K562 (cell line): ENCODE results near the gene TSPAN18. TPM values are rescaled to one million over a fixed set of nuclear protein-coding genes. Genes with fewer than 3 reads are reported as not detected.

Source experiments
- ATAC-seq: fragments of 200-7000 bp; cut with Tn5 transposase; 3 replicates; pipeline ENCODE4 v1.9.1; 2020; ENCODE audit warnings: moderate library complexity
- BruUV-seq: library from RNA; stranded (reverse); fragments of 400-500 nt; replicated peaks from 2 replicates; lab custom pipeline; 2021; lab: Mats Ljungman, UMichigan
- CTCF ChIA-PET: fragments of 300-600 bp; formaldehyde crosslinking; extraction: SDS; loops from one replicate; lab custom pipeline; 2021; ENCODE audit warnings: low intra/inter-chr PET ratio; lab: Yijun Ruan, JAX
- POLR2A ChIA-PET: fragments of 300-600, 350-650 bp; sonication (Branson Sonifier 250); formaldehyde crosslinking; extraction: SDS; loops from one replicate; lab custom pipeline; 2021; ENCODE audit warnings: antibody characterized with exemption, inconsistent platforms; lab: Yijun Ruan, JAX
- DNase-seq, 4 experiments: peaks; one replicate each; pipeline versions ENCODE4 v3.0.0 to v3.0.0-alpha.2; 2011 to 2018; ENCODE audit warnings: low spot score in 3 of 4, mixed read lengths in 3 of 4; ENCODE audit errors: extremely low read depth in 1 of 4
- FAIRE-seq: peaks from 2 replicates; lab custom pipeline; 2011; peaks lifted over from hg19 to GRCh38; lab: Jason Lieb, UNC
- H2AFZ ChIP-seq: 2 replicates; pipeline ENCODE4 v1.6.0; 2011; ENCODE audit warnings: low read depth, low read length, control low read depth, inconsistent platforms
- H3K27ac ChIP-seq: fragments of 200-600 bp; 3 replicates; pipeline ENCODE4 v1.8.0; 2011; ENCODE audit warnings: low read depth, mild to moderate bottlenecking, control low read depth, inconsistent platforms, low read length, moderate library complexity, mixed read lengths; ENCODE audit errors: extremely low read depth
- H3K27me3 ChIP-seq, 2 experiments: fragments of 300-600 bp in 1 of 2; 2 replicates in 1 of 2; 3 replicates in 1 of 2; pipeline versions ENCODE4 v1.6.0 to v1.8.0; 2011; ENCODE audit warnings: inconsistent platforms in 2 of 2, low read length in 2 of 2, mild to moderate bottlenecking in 1 of 2, mixed read lengths in 1 of 2, moderate library complexity in 1 of 2; ENCODE audit not compliant: control insufficient read depth in 2 of 2, insufficient read depth in 2 of 2
- H3K36me3 ChIP-seq: fragments of 300-600 bp; 3 replicates; pipeline ENCODE4 v1.8.0; 2011; ENCODE audit warnings: mild to moderate bottlenecking, low read length, inconsistent platforms; ENCODE audit not compliant: control insufficient read depth, insufficient read depth
- H3K4me1 ChIP-seq, 2 experiments: fragments of 200-600 bp in 1 of 2; replicated peaks in 1 of 2; 2 replicates in 1 of 2; 3 replicates in 1 of 2; pipeline versions ENCODE4 v1.5.1 to v1.8.0; 2011; ENCODE audit warnings: inconsistent platforms in 2 of 2, low read length in 2 of 2, mild to moderate bottlenecking in 1 of 2, mixed read lengths in 1 of 2, moderate library complexity in 1 of 2; ENCODE audit not compliant: control insufficient read depth in 2 of 2, insufficient read depth in 2 of 2
- H3K4me2 ChIP-seq: 2 replicates; pipeline ENCODE4 v1.6.1; 2011; ENCODE audit warnings: low read length, control low read depth, inconsistent platforms, mixed read lengths; ENCODE audit not compliant: insufficient read depth
- H3K4me3 ChIP-seq: fragments of 200-600 bp; sonication (generic), shearing (Covaris generic); 2 replicates; pipeline ENCODE4 v1.5.1; 2016; ENCODE audit warnings: control low read depth, inconsistent platforms
- H3K79me2 ChIP-seq: fragments of 200-600 bp; 3 replicates; pipeline ENCODE4 v1.8.0; 2011; ENCODE audit warnings: low read length, inconsistent platforms; ENCODE audit not compliant: control insufficient read depth, insufficient read depth
- H3K9ac ChIP-seq, 2 experiments: 2 replicates each; pipeline versions ENCODE4 v1.6.0 to v1.6.1; 2011; ENCODE audit warnings: low read depth in 2 of 2, low read length in 2 of 2, control low read depth in 1 of 2, inconsistent platforms in 1 of 2, mild to moderate bottlenecking in 1 of 2, mixed read lengths in 1 of 2; ENCODE audit not compliant: insufficient read depth in 1 of 2
- H3K9me1 ChIP-seq: one replicate; pipeline ENCODE4 v1.6.0; 2011; ENCODE audit warnings: inconsistent platforms, mild to moderate bottlenecking, low read length, moderate library complexity; ENCODE audit not compliant: control insufficient read depth, insufficient read depth
- H3K9me3 ChIP-seq: replicated peaks from 2 replicates; pipeline ENCODE4 v1.5.1; 2011; ENCODE audit warnings: low read depth, low read length, inconsistent platforms; ENCODE audit not compliant: control insufficient read depth, insufficient read depth
- H4K20me1 ChIP-seq: replicated peaks from 2 replicates; pipeline ENCODE4 v1.6.1; 2011; ENCODE audit warnings: low read length, inconsistent platforms, mixed read lengths; ENCODE audit not compliant: control insufficient read depth, insufficient read depth
- BHLHE40 ChIP-seq: IDR thresholded peaks from 2 replicates; pipeline ENCODE4 v1.6.1; 2011; ENCODE audit warnings: low read length, improper control_type of control experiment
- JUNB ChIP-seq: fragments of 450-650 bp; formaldehyde crosslinking; conservative IDR thresholded peaks from 2 replicates; pipeline ENCODE4 v1.4.0; 2020; ENCODE audit warnings: mild to moderate bottlenecking
- JUND ChIP-seq, 2 experiments: IDR thresholded peaks; 2 replicates in 1 of 2; 3 replicates in 1 of 2; pipeline ENCODE4 v1.6.1; 2011; ENCODE audit warnings: borderline replicate concordance in 2 of 2, low read depth in 2 of 2, low read length in 2 of 2, improper control_type of control experiment in 1 of 2, missing biosample characterization in 1 of 2, missing genetic modification characterization in 1 of 2, missing genetic modification reagents in 1 of 2
- MED1 ChIP-seq: sonication (generic); formaldehyde crosslinking; IDR thresholded peaks from 2 replicates; pipeline ENCODE4 v1.8.1; 2023; ENCODE audit warnings: missing genetic modification reagents, borderline replicate concordance
- SIN3B ChIP-seq: fragments of 450-650 bp; IDR thresholded peaks from 2 replicates; pipeline ENCODE4 v1.6.1; 2017; ENCODE audit warnings: low read depth, mild to moderate bottlenecking, moderate library complexity
- THRAP3 ChIP-seq: fragments of 450-650 bp; IDR thresholded peaks from 2 replicates; pipeline ENCODE4 v1.6.1; 2016; ENCODE audit warnings: mild to moderate bottlenecking, inconsistent platforms, borderline replicate concordance
- ZBTB8A ChIP-seq: fragments of 450-650 bp; IDR thresholded peaks from 2 replicates; pipeline ENCODE4 v1.6.1; 2018; ENCODE audit warnings: mild to moderate bottlenecking, moderate library complexity; ENCODE audit not compliant: partially characterized antibody
- WGBS: fragments of 100-300 bp; shearing (Covaris generic); methylation state at CpG from one replicate; pipeline ENCODE4 v1.1.6; 2016; ENCODE audit warnings: low coverage, mixed read lengths; ENCODE audit not compliant: insufficient coverage; ENCODE audit errors: missing lambda C conversion rate; 5-methylcytosine and 5-hydroxymethylcytosine counted together
- in situ Hi-C: fragments of 300-500 bp; cut with MboI; formaldehyde crosslinking; loops from 4 replicates; pipeline ENCODE4 v1.15.0; 2018; ENCODE audit warnings: inconsistent platforms, mixed read lengths
- intact Hi-C: fragments of 100-400 bp; cut with micrococcal nuclease; formaldehyde crosslinking; loops from 2 replicates; pipeline ENCODE4 v1.14.2; 2022
- polyA plus RNA-seq, 8 experiments: library from polyadenylated mRNA; depleted of rRNA in 4 of 8; stranded (reverse) in 5 of 8; unstranded in 3 of 8; fragments of >200 nt; fragmentation: Nextera tagmentation in 2 of 8; fragmentation: Illumina TruSeq in 1 of 8; extraction: Ambion mirVana in 2 of 8; extraction: Trizol in 1 of 8; gene quantifications; 2 replicates each; pipeline versions ENCODE4 v1.2.1 to v1.2.3, GENCODE V29; 2011 to 2014; ENCODE audit warnings: inconsistent platforms in 1 of 8, missing spikeins in 1 of 8
- total RNA-seq, 7 experiments: library from RNA; depleted of rRNA in 6 of 7; stranded (reverse); fragments of >200 nt in 6 of 7; fragmentation: Illumina TruSeq in 2 of 7; extraction: Trizol in 2 of 7; gene quantifications; 2 replicates each; pipeline versions ENCODE4 v1.2.1 to v1.2.3, GENCODE V29; 2011 to 2021; ENCODE audit warnings: low replicate concordance in 1 of 7
- TF ChIP-seq, protein P1 (sequence below): fragments of 250-450 bp; sonication (Bioruptor Pico); IDR thresholded peaks from 2 replicates; pipeline ENCODE4 v1.5.0; 2021; ENCODE audit warnings: mild to moderate bottlenecking, borderline replicate concordance
- TF ChIP-seq, protein P2 (sequence below): fragments of 250-450 bp; sonication (Bioruptor Pico); IDR thresholded peaks from 2 replicates; pipeline ENCODE4 v1.5.1; 2021; ENCODE audit warnings: mild to moderate bottlenecking

The TSPAN18 gene
- total and polyA plus RNA-seq, 9 of the 15 experiments (the other 6 are each of a cell fraction or from before 2014, with no cell fraction given), result 0.17 to 0.35 (median 0.22) TPM; not detected in 4

DNA sequence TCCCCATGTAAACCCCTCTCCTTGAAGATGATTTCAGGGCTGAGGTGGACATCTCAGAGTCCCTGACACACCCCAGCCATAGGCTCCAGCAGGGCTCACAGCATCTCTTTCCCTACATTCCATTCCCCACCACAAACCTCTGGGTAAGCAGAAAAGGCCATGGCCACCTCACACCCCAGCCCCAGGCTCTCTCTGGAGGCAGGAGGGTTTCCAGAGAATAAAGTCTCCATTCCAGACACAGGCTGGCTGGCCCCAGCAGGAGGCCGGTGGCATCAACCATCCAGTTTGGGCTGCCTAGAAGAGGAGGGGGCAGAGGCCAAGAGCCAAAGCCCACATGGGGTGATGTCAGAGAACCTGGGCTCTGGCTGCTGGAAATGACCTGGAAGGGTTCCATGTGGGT, 162.5 kb downstream of the TSPAN18 start:
- H3K79me2 ChIP-seq, result no peaks in the 10 kb centered on the region
- TF ChIP-seq, protein P1, sequence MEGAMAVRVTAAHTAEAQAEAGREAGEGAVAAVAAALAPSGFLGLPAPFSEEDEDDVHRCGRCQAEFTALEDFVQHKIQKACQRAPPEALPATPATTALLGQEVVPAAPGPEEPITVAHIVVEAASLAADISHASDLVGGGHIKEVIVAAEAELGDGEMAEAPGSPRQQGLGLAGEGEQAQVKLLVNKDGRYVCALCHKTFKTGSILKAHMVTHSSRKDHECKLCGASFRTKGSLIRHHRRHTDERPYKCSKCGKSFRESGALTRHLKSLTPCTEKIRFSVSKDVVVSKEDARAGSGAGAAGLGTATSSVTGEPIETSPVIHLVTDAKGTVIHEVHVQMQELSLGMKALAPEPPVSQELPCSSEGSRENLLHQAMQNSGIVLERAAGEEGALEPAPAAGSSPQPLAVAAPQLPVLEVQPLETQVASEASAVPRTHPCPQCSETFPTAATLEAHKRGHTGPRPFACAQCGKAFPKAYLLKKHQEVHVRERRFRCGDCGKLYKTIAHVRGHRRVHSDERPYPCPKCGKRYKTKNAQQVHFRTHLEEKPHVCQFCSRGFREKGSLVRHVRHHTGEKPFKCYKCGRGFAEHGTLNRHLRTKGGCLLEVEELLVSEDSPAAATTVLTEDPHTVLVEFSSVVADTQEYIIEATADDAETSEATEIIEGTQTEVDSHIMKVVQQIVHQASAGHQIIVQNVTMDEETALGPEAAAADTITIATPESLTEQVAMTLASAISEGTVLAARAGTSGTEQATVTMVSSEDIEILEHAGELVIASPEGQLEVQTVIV (CRISPR knock-in tag), result no peak
- no peak for TF ChIP-seq ZBTB8A
- no peak for TF ChIP-seq SIN3B
- TF ChIP-seq BHLHE40, result no peak
- TF ChIP-seq JUNB, result no peak
- no peak for TF ChIP-seq MED1 (CRISPR knock-in tag)
- TF ChIP-seq THRAP3, result no peak
- TF ChIP-seq JUND (IDR thresholded peaks at IDR 0.05; ENCODE audit: borderline replicate concordance, low read depth, low read length), result no peak
- no peak for TF ChIP-seq JUND (tag; IDR thresholded peaks at IDR 0.05; ENCODE audit: borderline replicate concordance, low read depth, low read length)
- TF ChIP-seq, protein P2, sequence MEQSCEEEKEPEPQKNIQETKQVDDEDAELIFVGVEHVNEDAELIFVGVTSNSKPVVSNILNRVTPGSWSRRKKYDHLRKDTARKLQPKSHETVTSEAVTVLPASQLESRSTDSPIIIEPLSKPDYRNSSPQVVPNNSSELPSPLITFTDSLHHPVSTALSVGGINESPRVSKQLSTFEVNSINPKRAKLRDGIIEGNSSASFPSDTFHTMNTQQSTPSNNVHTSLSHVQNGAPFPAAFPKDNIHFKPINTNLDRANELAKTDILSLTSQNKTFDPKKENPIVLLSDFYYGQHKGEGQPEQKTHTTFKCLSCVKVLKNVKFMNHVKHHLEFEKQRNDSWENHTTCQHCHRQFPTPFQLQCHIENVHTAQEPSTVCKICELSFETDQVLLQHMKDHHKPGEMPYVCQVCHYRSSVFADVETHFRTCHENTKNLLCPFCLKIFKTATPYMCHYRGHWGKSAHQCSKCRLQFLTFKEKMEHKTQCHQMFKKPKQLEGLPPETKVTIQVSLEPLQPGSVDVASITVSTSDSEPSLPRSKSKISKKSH (CRISPR knock-in tag), result no peak
- 0% methylated on average over 1 of the region's 1 CpG for WGBS
- no peak overlapping the region for H3K27ac ChIP-seq
- DNase-seq (no peak), FAIRE-seq (no peak), ATAC-seq (no peak)
- H3K4me2 ChIP-seq, result no peak overlapping the region
- H4K20me1 ChIP-seq, result peaks cover 7% of the 10 kb centered on the region
- intact Hi-C loops, result no loop called here
- H3K4me3 ChIP-seq, result no peak overlapping the region
- no peaks in the 10 kb centered on the region for H3K9me3 ChIP-seq
- peaks cover 2 to 54% of the 10 kb centered on the region in 2 experiments; a peak in 4 of 5 replicates for H3K27me3 ChIP-seq
- no peak overlapping the region for H3K9ac ChIP-seq
- in situ Hi-C loops, result no loop called here
- no TSS peak for BruUV-seq
- H3K9me1 ChIP-seq, result no peaks in the 10 kb centered on the region
- ChIA-PET POLR2A (interaction anchor here (0.6 kb wide), 1 partner anchor 19 kb away, joined by 3 read pairs; no protein-coding TSS in a partner anchor), CTCF (no interaction called here)
- no peaks in the 10 kb centered on the region; a peak in 1 of 5 replicates for H3K4me1 ChIP-seq
- no peak overlapping the region for H2AFZ ChIP-seq
- H3K36me3 ChIP-seq, result no peaks in the 10 kb centered on the region
